ENCODE results near the gene BCL11B.

Gene BCL11B

DNA sequence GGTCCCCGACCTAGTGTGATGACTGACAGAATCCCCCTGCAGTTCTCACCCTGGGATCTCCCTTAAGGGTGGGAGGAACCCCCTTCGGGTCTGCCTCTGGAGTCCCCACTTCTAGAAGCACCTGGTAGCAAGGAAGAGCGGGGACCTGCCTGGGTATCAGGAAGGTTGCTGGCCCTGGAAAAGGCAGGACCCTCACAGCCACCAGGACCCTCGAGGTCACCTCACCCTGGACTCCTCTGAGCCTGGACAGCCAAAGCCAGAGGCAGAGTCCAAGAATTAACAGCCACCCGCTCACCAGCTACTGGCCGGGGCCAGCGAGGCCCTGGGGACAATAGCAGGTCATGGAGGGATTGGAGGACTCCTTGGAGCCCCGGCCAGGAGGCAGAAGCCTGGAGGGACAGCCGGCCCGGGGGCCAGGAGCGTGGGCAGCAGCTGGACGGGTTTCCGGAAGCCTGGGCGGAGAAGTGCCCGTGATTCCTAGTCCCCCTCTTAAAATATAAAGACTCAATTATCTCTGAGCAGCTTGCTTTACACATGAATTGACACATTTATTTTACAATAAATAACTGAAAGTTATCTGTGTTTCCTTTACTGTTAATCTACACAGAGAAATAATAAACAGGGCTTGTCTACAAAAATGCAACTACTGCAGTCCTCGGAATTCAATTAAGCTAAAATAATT lies 17.5 kb downstream of the BCL11B start:
- no peak for DNase-seq (ENCODE audit: low spot score)

- no peak for DNase-seq (ENCODE audit: low spot score)
Measured at GRCh38 chr14:99253890-99254289, 18.1 kb downstream of the BCL11B start.

- no peak for DNase-seq (ENCODE audit: low spot score)
Measured at GRCh38 chr14:99252940-99253868, 18.8 kb downstream of the BCL11B start.

DNA sequence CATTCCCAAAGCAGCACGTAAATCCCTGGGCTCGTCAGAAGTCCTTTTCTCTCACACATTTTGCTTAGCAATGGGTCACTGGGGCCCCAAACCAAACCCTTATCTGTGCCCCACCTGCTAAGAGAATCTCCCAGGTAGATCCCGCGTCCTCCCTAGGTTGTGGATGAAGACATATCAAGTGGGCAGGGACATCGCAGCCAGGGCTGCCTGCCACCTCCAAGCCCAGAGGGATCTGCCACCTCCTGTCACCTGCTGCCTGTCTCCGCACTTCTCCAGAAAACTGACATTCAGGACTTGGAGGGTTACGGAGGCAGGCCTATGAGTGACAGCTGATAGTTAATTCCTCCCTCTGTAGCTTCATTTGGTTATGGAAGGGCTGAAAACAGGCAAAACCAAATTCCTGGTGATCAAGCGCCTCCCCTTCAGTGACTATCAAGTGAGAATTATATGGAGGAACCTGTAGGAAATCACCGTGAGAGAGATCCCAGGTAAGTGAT lies 19.5 kb downstream of the BCL11B start:
- DNase-seq (ENCODE audit: low spot score): no peak

- no peak for DNase-seq (ENCODE audit: low spot score)
Measured at GRCh38 chr14:99251721-99252120, 20.3 kb downstream of the BCL11B start.

GRCh38 chr14:99250636-99251208 lies 21.3 kb downstream of the BCL11B start:
- no peak for DNase-seq (ENCODE audit: low spot score)

GRCh38 chr14:99249389-99249788 lies 22.6 kb downstream of the BCL11B start:
- no peak for DNase-seq (ENCODE audit: low spot score)

- DNase-seq (ENCODE audit: low spot score): no peak
Measured at GRCh38 chr14:99248761-99249171, 23.2 kb downstream of the BCL11B start.

DNA sequence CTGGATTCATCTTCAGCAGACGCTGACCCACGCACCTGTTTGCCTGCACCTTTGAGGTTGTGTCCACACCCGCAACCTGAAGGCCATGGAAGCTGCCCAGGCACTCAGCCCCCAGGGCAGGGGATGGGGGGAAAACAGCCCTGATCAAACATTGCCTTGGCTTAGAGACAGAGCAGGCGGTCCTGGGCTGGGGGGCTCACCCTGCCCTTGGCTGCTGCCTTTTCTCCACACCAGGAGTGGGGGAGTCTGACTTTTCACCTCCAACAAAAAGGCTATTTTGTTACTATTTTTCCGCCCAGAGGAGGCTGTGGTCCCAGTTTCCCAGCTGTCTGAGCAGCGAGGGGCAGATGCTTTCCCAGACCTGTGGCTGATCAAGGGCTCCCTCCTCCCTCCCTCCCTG lies 24.2 kb downstream of the BCL11B start:
- no peak for DNase-seq (ENCODE audit: low spot score)

- no peak for DNase-seq (ENCODE audit: low spot score)
Measured at GRCh38 chr14:99247101-99247729, 24.8 kb downstream of the BCL11B start.

DNA sequence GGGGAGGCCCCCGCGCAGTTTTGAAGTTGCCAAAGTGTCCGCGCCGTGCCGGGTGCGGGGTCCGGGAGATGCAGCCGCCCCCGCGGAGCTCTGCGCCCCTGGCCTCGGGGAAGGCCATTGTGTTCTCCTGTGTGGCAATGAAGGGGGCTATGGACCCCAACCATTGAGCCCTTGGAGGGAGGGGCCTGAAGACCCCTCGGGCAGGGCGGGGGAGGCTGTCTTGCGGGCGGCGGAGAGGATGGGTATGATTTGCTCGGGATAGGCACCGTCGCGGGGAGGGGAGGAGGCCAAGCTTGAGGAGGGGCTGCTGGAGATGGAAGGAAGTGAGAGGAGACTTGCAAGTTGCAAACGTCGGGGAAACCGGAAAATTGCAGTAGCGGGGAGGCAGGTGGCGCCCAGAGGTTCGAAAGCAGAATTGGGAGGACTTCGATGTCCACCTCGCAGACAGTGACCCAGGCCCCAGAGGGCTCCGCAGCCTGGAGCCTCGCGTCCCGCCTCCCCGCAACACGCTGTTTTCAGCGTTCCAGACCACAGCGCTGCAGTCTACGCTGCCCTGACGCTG lies 25.4 kb downstream of the BCL11B start:
- no peak for DNase-seq (ENCODE audit: low spot score)

- no peak for DNase-seq (ENCODE audit: low spot score)
Measured at GRCh38 chr14:99245564-99246511, 26.2 kb downstream of the BCL11B start.

DNA sequence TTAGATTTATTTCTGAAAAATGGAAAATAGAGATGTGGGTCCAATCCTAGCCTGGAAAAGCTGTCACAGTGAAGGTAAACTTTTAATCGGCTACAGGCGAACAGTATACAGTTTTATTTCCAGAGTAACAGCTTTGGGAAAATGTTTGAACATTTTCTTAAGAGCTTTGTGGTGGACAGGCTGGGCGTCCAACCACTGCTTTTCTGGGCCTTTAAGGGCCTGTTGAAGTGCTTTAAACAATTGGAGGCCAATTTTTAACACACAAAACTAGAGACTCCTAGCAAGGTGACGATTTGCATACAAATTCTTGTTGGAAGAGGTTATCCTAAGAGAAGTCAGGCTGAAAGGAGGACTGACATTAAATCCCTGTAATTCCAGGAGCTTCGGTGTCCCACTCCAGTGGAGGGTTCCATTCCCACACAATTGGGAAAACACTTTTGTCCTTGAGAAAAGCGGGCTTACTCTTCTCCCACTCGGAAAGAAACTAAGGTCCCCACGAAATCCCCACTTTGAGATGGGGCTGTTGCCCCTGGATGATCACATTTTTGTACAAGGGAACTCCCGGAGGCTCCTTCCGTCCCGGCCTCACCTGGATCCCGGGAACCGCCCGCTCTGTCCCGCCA lies 26.9 kb downstream of the BCL11B start:
- DNase-seq (ENCODE audit: low spot score): no peak

DNA sequence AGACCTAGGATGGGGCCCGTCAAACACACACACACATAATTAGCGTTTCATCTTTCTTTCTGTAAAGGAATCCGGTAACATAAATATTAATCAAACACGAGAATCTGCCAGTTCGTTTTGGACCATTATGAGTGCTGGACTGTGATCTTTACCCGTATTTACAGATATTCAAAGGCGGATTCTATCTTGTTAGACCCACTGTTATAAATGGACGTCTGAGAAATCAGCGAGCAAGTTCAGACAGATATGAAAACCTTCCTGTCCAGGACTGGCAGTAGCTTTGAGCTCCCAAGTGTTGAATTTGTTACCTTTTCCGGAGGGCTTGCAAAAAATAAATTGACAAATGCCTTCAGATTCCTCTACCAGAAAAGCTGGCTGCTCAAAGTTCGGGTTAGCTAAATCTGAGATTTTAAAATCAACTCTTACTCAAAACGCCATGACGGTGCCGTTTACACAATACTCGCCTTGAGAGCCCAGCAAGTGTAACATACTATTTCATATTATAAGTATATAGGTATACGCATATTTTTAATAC lies 27.6 kb downstream of the BCL11B start:
- no peak for DNase-seq (ENCODE audit: low spot score)

DNA sequence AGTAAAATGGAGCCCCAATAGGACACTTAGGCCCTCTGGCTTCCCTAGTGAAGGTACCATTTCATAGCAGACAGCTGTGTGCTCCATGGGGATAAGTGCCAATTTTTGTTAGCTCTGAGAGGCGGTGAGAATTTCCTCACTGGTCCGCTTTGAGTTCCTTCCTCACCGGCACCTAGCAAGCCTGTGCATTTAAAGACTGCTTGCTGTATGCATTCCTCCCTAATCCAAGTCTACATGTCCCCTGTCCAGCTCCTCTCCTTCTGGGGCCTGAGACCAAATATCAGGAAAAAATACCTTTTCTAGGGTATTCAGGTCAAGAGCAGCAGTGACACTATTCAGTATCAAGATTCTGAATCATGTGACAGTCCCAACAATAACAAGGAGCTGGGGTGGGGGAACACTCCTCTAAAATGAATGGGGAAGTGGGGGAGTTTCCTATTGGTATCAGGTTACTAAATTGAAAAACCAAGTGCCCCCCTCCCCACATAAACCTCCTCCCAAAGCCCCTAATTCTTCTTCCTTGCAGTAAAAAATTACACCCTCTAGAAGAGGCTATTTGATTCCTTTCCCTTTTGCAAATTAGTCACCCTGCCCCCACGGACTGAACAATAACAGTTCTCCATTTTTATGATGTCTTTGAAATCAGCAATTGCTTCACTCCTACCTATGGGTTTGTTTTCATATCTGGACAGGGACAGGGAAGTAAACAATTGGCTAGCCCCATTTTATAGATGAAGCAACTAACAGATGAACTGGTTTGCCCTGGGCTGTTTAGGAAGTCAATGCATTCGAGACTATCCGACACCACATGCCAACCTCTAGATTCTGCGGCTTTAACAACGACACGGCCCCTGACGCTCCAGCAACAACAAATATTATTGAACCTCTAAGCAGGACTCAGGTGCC lies 28.9 kb downstream of the BCL11B start:
- DNase-seq (ENCODE audit: low spot score): no peak

DNA sequence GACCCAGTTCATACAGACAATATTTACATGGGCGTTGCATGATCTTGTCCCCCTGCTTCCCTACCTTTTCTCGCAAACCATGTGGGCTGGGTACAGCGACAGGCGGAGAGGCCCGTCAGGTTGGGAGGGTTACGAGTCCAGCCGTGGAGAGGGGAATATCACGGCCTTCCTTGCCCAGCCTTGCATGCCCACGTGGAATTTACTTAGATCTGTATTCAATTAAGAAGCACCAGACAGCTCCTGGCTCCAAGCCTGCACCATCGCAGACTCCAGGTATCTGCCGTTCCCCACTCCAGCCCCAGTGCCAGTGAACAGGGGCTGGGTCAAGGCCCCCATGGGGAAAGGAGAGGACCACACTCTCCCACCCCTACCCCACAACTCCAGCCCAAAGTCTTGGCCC lies 29.8 kb downstream of the BCL11B start:
- no peak for DNase-seq (ENCODE audit: low spot score)

GRCh38 chr14:99241325-99242010 lies 30.5 kb downstream of the BCL11B start:
- no peak for DNase-seq (ENCODE audit: low spot score)

- DNase-seq (ENCODE audit: low spot score): no peak
Measured at GRCh38 chr14:99240627-99241324, 31.2 kb downstream of the BCL11B start.

Measured in hematopoietic multipotent progenitor cell treated with erythropoietin and hydrocortisone succinate and interleukin-3 and kit ligand, for 15 days (in vitro differentiated cells).